CD4-positive, alpha-beta memory T cell (primary cell): ENCODE data around the gene ZNF195. TPM values are rescaled to one million over a fixed set of nuclear protein-coding genes. Genes with fewer than 3 reads are reported as not detected.

ENCODE experiments used
- CTCF ChIA-PET: fragments of 350-600 bp; sonication (Branson Sonifier 250); formaldehyde crosslinking; loops from one replicate; lab custom pipeline; 2021; ENCODE audit warnings: inconsistent platforms; ENCODE audit not compliant: partially characterized antibody; lab: Charles Lee
- POLR2A ChIA-PET: fragments of 350-600 bp; sonication (Branson Sonifier 250); formaldehyde crosslinking; loops from one replicate; lab custom pipeline; 2021; ENCODE audit not compliant: partially characterized antibody; lab: Charles Lee
- DNase-seq, 5 donors: peaks; one replicate each; pipeline versions ENCODE4 v3.0.0 to v3.0.0-alpha.2; 2020 to 2022; ENCODE audit warnings: mixed read lengths in 1 of 5
- H3K27ac ChIP-seq: one replicate; pipeline ENCODE4 v1.7.0; 2013; ENCODE audit warnings: low read depth, low read length
- H3K27me3 ChIP-seq: 2 replicates; pipeline ENCODE4 v1.7.0; 2013; ENCODE audit warnings: mild to moderate bottlenecking, low read length, moderate library complexity; ENCODE audit not compliant: insufficient read depth
- H3K36me3 ChIP-seq: 2 replicates; pipeline ENCODE4 v1.7.0; 2013; ENCODE audit warnings: mild to moderate bottlenecking, low read length, moderate library complexity; ENCODE audit not compliant: insufficient read depth
- H3K4me1 ChIP-seq: 2 replicates; pipeline ENCODE4 v1.7.0; 2013; ENCODE audit warnings: mild to moderate bottlenecking, low read length, moderate library complexity; ENCODE audit not compliant: insufficient read depth
- H3K4me3 ChIP-seq, 2 donors: one replicate each; pipeline ENCODE4 v1.7.0; 2013; ENCODE audit warnings: low read length in 2 of 2, mild to moderate bottlenecking in 1 of 2
- H3K9me3 ChIP-seq, 2 donors: one replicate each; pipeline ENCODE4 v1.7.0; 2013; ENCODE audit warnings: low read length in 2 of 2, control low read depth in 1 of 2; ENCODE audit not compliant: control insufficient read depth in 1 of 2
- H3K27ac Mint-ChIP-seq, 7 donors: one replicate each; pipeline ENCODE4 v1.8.0; 2020 to 2021; ENCODE audit warnings: mixed read lengths in 7 of 7, mild to moderate bottlenecking in 6 of 7, inconsistent platforms in 3 of 7, moderate library complexity in 3 of 7
- H3K27me3 Mint-ChIP-seq, 2 donors: one replicate each; pipeline ENCODE4 v1.8.0; 2020 to 2021; ENCODE audit warnings: mixed read lengths in 2 of 2
- H3K36me3 Mint-ChIP-seq, 2 donors: one replicate each; pipeline ENCODE4 v1.8.0; 2020 to 2021; ENCODE audit warnings: mixed read lengths in 2 of 2, inconsistent platforms in 1 of 2, mild to moderate bottlenecking in 1 of 2
- H3K4me1 Mint-ChIP-seq, 4 donors: one replicate each; pipeline ENCODE4 v1.8.0; 2020 to 2021; ENCODE audit warnings: mixed read lengths in 4 of 4, mild to moderate bottlenecking in 1 of 4
- H3K4me3 Mint-ChIP-seq, 8 donors: one replicate each; pipeline ENCODE4 v1.8.0; 2020 to 2021; ENCODE audit warnings: mixed read lengths in 8 of 8, mild to moderate bottlenecking in 7 of 8, moderate library complexity in 6 of 8, inconsistent platforms in 3 of 8
- H3K9me3 Mint-ChIP-seq, 8 donors: one replicate each; pipeline ENCODE4 v1.8.0; 2020 to 2021; ENCODE audit warnings: mixed read lengths in 8 of 8, mild to moderate bottlenecking in 5 of 8, inconsistent platforms in 3 of 8, moderate library complexity in 1 of 8
- intact Hi-C: fragments of 100-400 bp; cut with micrococcal nuclease; formaldehyde crosslinking; loops from one replicate; pipeline ENCODE4 v1.15.1; 2023
- polyA plus RNA-seq, 2 donors: library from polyadenylated mRNA; unstranded; fragments of 300-500 nt; fragmentation: Illumina TruSeq; gene quantifications; one replicate each; pipeline ENCODE4 v1.2.3, GENCODE V29; 2021
- total RNA-seq, 2 experiments: library from RNA; stranded (reverse); gene quantifications; one replicate each; pipeline ENCODE4 v1.2.3, GENCODE V29; 2021

The ZNF195 gene
- total and polyA plus RNA-seq, 4 experiments from 2014 or later, result 22.4 to 37.1 (median 31.3) TPM

- H3K27me3 ChIP-seq, result no peaks in the 10 kb centered on the region
- no peak for DNase-seq
- peaks cover 0 to 81% (median 50%) of the 10 kb centered on the region in 8 donors for H3K9me3 Mint-ChIP-seq
- H3K27ac ChIP-seq, result no peak overlapping the region
- ChIA-PET CTCF (no interaction called here), POLR2A (no interaction called here)
- H3K9me3 ChIP-seq, result peaks cover 9 to 72% of the 10 kb centered on the region in 2 donors
- H3K36me3 ChIP-seq, result peaks cover 47% of the 10 kb centered on the region
- peak overlapping the region in 1 of 2 donors; percentile 7 for H3K4me3 ChIP-seq
- no peak overlapping the region for H3K4me3 Mint-ChIP-seq
- no peaks in the 10 kb centered on the region for H3K27me3 Mint-ChIP-seq
- no peaks in the 10 kb centered on the region for H3K4me1 ChIP-seq
- no peak overlapping the region for H3K27ac Mint-ChIP-seq
- intact Hi-C loops, result no loop called here
- peaks cover 77 to 81% of the 10 kb centered on the region in 2 donors for H3K36me3 Mint-ChIP-seq
- peaks cover 0 to 3% (median under 1%) of the 10 kb centered on the region in 4 donors for H3K4me1 Mint-ChIP-seq
Measured at GRCh38 chr11:3359092-3359824, 19.7 kb downstream of the ZNF195 start.

- ChIA-PET CTCF (no interaction called here), POLR2A (no interaction called here)
- Histone ChIP-seq H3K4me3 (no peak overlapping the region), H3K9me3 (peaks cover 9 to 63% of the 10 kb centered on the region in 2 donors), H3K27me3 (no peaks in the 10 kb centered on the region), H3K27ac (no peak overlapping the region), H3K36me3 (peaks cover 37% of the 10 kb centered on the region), H3K4me1 (no peaks in the 10 kb centered on the region)
- H3K36me3 Mint-ChIP-seq, result peaks cover 65 to 70% of the 10 kb centered on the region in 2 donors
- H3K27me3 Mint-ChIP-seq, result no peaks in the 10 kb centered on the region
- DNase-seq, result no peak
- peaks cover 0 to 3% (median under 1%) of the 10 kb centered on the region in 4 donors for H3K4me1 Mint-ChIP-seq
- H3K27ac Mint-ChIP-seq, result no peak overlapping the region
- H3K9me3 Mint-ChIP-seq, result peaks cover 0 to 71% (median 44%) of the 10 kb centered on the region in 8 donors
- intact Hi-C loops, result no loop called here
- H3K4me3 Mint-ChIP-seq, result no peak overlapping the region
Measured at GRCh38 chr11:3357994-3358676, 20.8 kb downstream of the ZNF195 start.

- ChIA-PET CTCF (interaction anchor here (2.6 kb wide), 1 partner anchor 52 kb away, joined by 8 read pairs; no protein-coding TSS in a partner anchor), POLR2A (no interaction called here)
- intact Hi-C loops, result no loop called here
- Histone ChIP-seq H3K4me1 (no peaks in the 10 kb centered on the region), H3K9me3 (peaks cover 9 to 63% of the 10 kb centered on the region in 2 donors), H3K4me3 (no peak overlapping the region), H3K27me3 (no peaks in the 10 kb centered on the region), H3K36me3 (peaks cover 30% of the 10 kb centered on the region), H3K27ac (no peak overlapping the region)
- Mint-ChIP-seq H3K27ac (peak overlapping the region in 1 of 7 donors; percentile 41), H3K4me3 (peak overlapping the region in 2 of 8 donors; percentile 14 to 48), H3K27me3 (no peaks in the 10 kb centered on the region), H3K36me3 (peaks cover 57 to 61% of the 10 kb centered on the region in 2 donors), H3K4me1 (peaks cover 0 to 1% (median 0%) of the 10 kb centered on the region in 4 donors), H3K9me3 (peaks cover 0 to 62% (median 38%) of the 10 kb centered on the region in 8 donors)
- DNase-seq, result no peak
Measured at GRCh38 chr11:3357302-3357701, 21.6 kb downstream of the ZNF195 start.

GRCh38 chr11:3356858-3357257 lies 22.1 kb downstream of the ZNF195 start:
- no peak overlapping the region for H3K27ac ChIP-seq
- H3K4me1 ChIP-seq, result no peaks in the 10 kb centered on the region
- Mint-ChIP-seq H3K36me3 (peaks cover 55 to 57% of the 10 kb centered on the region in 2 donors), H3K4me3 (peak overlapping the region in 2 of 8 donors; percentile 14 to 48), H3K4me1 (peaks cover 0 to 1% (median 0%) of the 10 kb centered on the region in 4 donors), H3K9me3 (peaks cover 0 to 61% (median 36%) of the 10 kb centered on the region in 8 donors), H3K27ac (peak overlapping the region in 1 of 7 donors; percentile 41), H3K27me3 (no peaks in the 10 kb centered on the region)
- peaks cover 9 to 63% of the 10 kb centered on the region in 2 donors for H3K9me3 ChIP-seq
- H3K4me3 ChIP-seq, result no peak overlapping the region
- H3K27me3 ChIP-seq, result no peaks in the 10 kb centered on the region
- intact Hi-C loops, result no loop called here
- DNase-seq, result no peak
- peaks cover 28% of the 10 kb centered on the region for H3K36me3 ChIP-seq
- POLR2A ChIA-PET, result interaction anchor here (1.4 kb wide), 1 partner anchor 22 kb away, joined by 3 read pairs; the partner anchor contains the start of gene ZNF195
- CTCF ChIA-PET, result interaction anchor here (2.6 kb wide), 1 partner anchor 52 kb away, joined by 8 read pairs; no protein-coding TSS in a partner anchor

GRCh38 chr11:3353066-3353465 lies 25.9 kb downstream of the ZNF195 start:
- no peak for DNase-seq
- H3K9me3 Mint-ChIP-seq, result peaks cover 0 to 36% (median 19%) of the 10 kb centered on the region in 8 donors
- H3K9me3 ChIP-seq, result peaks cover 6 to 30% of the 10 kb centered on the region in 2 donors
- H3K36me3 Mint-ChIP-seq, result peaks cover 21 to 28% of the 10 kb centered on the region in 2 donors
- no peaks in the 10 kb centered on the region for H3K4me1 ChIP-seq
- H3K36me3 ChIP-seq, result no peaks in the 10 kb centered on the region
- peaks cover 0 to 1% (median 0%) of the 10 kb centered on the region in 4 donors for H3K4me1 Mint-ChIP-seq
- no peaks in the 10 kb centered on the region for H3K27me3 Mint-ChIP-seq
- no peak overlapping the region for H3K4me3 Mint-ChIP-seq
- H3K27ac ChIP-seq, result no peak overlapping the region
- no peaks in the 10 kb centered on the region for H3K27me3 ChIP-seq
- no peak overlapping the region for H3K27ac Mint-ChIP-seq
- ChIA-PET CTCF (interaction anchor here (1.5 kb wide), 1 partner anchor 12 kb away, joined by 3 read pairs; no protein-coding TSS in a partner anchor), POLR2A (no interaction called here)
- intact Hi-C loops, result no loop called here
- H3K4me3 ChIP-seq, result no peak overlapping the region

GRCh38 chr11:3347127-3347526 lies 31.8 kb downstream of the ZNF195 start:
- no peaks in the 10 kb centered on the region for H3K27me3 ChIP-seq
- H3K27ac Mint-ChIP-seq, result no peak overlapping the region
- no peak overlapping the region for H3K27ac ChIP-seq
- no peaks in the 10 kb centered on the region for H3K9me3 ChIP-seq
- no peaks in the 10 kb centered on the region for H3K36me3 ChIP-seq
- H3K27me3 Mint-ChIP-seq, result peaks cover 4 to 9% of the 10 kb centered on the region in 2 donors
- H3K4me1 ChIP-seq, result no peaks in the 10 kb centered on the region
- no peak for DNase-seq
- no peak overlapping the region for H3K4me3 Mint-ChIP-seq
- CTCF ChIA-PET, result no interaction called here
- H3K9me3 Mint-ChIP-seq, result peaks cover 0 to 29% (median 12%) of the 10 kb centered on the region in 8 donors
- H3K36me3 Mint-ChIP-seq, result peaks cover 11 to 12% of the 10 kb centered on the region in 2 donors
- POLR2A ChIA-PET, result no interaction called here
- no peak overlapping the region for H3K4me3 ChIP-seq
- intact Hi-C loops, result no loop called here
- H3K4me1 Mint-ChIP-seq, result no peaks in the 10 kb centered on the region

GRCh38 chr11:3346587-3346986 lies 32.4 kb downstream of the ZNF195 start:
- intact Hi-C loops, result no loop called here
- peaks cover 10 to 13% of the 10 kb centered on the region in 2 donors for H3K27me3 Mint-ChIP-seq
- H3K4me3 Mint-ChIP-seq, result no peak overlapping the region
- no peaks in the 10 kb centered on the region for H3K9me3 ChIP-seq
- H3K9me3 Mint-ChIP-seq, result peaks cover 0 to 29% (median 12%) of the 10 kb centered on the region in 8 donors
- no peak for DNase-seq
- no peak overlapping the region for H3K27ac ChIP-seq
- ChIA-PET POLR2A (no interaction called here), CTCF (no interaction called here)
- H3K4me1 Mint-ChIP-seq, result no peaks in the 10 kb centered on the region
- peaks cover 11 to 12% of the 10 kb centered on the region in 2 donors for H3K36me3 Mint-ChIP-seq
- no peaks in the 10 kb centered on the region for H3K27me3 ChIP-seq
- H3K4me3 ChIP-seq, result no peak overlapping the region
- no peak overlapping the region for H3K27ac Mint-ChIP-seq
- no peaks in the 10 kb centered on the region for H3K36me3 ChIP-seq
- no peaks in the 10 kb centered on the region for H3K4me1 ChIP-seq
